Cardiac septum (tissue), 1 donor: ENCODE measurements around the gene EIF2D. TPM values are rescaled to one million over a fixed set of nuclear protein-coding genes. Genes with fewer than 3 reads are reported as not detected.
A peak's percentile ranks its signal among the peaks of the same experiment; 100 is the strongest.
"Not testable (repeated sequence)": the region's sequence is repeated elsewhere in the genome, so short reads cannot be mapped to it uniquely, and the experiment has no call there.

Source experiments
- DNase-seq: peaks from one replicate; pipeline ENCODE4 v3.0.0-alpha.2; 2020; ENCODE audit warnings: low spot score
- intact Hi-C: fragments of 100-400 bp; cut with DNase I; formaldehyde crosslinking; loops from one replicate; pipeline ENCODE4 v1.14.0; 2022
- total RNA-seq: library from RNA; stranded (reverse); fragmentation: NEBNext Ultra II Directional; extraction: Animal tissue kit (Norgen Biotek cat#: 25700); gene quantifications from one replicate; pipeline ENCODE4 v1.2.1, GENCODE V29; 2021
- donor health status: DM: no; HTN: no; CAD: no.

EIF2D gene
- total RNA-seq, 1 donor from 2014 or later = 27.8 TPM

DNA sequence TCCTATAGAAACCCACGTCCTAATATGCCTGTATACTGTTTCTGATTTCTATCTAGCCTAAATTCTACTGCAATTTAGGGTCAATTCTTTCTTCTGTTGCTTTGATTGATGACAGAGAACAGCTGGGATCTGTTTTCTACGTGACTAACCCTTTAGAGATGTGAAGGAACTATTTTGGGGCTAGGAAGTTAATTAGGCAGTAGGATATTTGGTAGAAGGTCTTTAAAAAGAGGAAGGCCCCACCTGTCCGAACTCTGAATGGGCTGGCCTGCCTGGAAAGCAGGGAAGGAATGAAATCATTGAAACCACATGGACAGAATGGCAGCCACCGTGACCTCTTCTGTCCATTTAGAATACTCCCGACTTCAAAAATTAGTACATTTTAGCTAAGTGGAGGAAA lies 21.0 kb downstream of the EIF2D start:
- DNase-seq = no peak
- intact Hi-C loops = no loop called here

DNA sequence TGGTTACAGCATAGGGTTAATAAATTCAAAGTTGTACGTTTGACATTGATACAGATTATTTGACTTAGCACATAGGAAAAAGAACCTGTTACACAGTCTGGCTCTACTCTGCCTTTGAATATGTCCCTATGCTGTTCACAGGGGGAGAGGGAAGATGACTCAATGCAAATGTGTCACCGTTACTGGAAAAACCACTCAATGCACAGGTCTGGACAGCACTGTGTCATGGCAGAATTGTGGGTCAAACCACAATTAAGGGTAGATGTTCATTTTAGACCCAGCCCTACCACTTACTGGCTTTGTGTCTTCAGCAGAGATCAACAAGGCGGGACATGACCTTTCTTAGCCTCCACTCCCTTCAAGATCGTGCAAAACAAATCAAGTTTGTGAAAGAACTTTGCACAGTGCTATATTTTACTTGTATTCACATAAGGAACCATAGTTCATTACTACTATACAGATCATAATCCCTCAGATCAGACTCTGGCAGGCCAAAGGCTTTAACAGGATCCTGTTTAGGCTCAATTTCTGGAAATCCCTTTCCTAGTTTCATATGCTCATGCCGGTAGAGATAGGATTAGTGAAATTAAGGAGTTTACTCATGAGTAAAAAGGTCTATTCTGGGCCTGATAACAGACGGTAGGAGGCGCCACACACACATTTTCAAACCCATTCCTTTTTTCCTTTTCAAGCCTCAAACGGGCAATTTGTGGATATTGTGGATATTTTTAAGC lies 22.1 kb downstream of the EIF2D start:
- no peak for DNase-seq
- intact Hi-C loops = no loop called here

DNA sequence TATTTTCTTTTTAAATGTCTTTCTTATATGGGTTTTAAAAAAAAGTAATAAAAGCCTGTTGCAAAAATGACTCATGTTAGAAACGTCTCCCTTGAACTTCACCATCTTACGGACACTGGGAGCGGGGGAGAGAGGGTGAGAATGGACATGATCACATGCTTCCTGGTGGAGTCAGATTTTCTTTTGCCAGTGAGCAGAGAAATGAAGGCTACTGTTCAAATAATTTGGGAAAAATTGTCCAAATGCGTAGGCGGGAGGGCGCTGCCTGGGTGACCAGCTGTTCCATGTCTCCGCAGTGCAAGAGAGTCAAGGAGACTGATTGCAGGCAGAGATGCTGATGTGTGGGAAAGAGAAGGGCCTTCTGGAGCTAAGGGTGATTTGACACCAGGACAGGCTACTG lies 23.1 kb downstream of the EIF2D start:
- DNase-seq = no peak

DNA sequence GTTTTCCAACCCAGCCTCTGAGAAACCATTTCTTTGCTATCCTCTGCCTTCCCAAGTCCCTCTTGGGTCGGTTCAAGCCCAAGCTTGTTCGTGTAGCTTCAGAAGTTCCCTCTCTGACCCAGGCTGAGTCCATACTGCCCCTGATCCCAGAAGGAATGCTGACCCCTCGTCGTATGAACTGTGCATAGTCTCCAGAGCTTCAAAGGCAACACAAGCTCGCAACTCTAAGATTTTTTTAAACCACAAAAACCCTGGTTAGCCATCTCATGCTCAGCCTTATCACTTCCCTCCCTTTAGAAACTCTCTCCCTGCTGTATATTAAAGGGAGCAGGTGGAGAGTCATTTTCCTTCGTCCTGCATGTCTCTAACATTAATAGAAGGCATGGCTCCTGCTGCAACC lies 23.8 kb downstream of the EIF2D start:
- intact Hi-C loops = no loop called here
- no peak for DNase-seq

More for the DNA sequence above, 23.1 kb downstream of the EIF2D start:
- intact Hi-C loops = no loop called here

DNA sequence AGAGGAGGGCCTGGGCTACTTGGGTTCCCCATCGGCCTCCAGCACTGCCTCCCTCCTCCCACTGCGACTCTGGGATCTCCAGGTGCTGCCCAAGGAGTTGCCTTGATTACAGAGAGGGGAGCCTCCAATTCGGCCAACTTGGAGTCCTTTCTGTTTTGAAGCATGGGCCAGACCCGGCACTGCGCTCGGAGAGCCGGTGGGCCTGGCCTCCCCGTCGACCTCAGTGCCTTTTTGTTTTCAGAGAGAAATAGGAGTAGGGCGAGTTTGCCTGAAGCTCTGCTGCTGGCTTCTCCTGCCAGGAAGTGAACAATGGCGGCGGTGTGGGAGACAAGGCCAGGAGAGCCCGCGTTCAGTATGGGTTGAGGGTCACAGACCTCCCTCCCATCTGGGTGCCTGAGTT lies 24.4 kb downstream of the EIF2D start:
- intact Hi-C loops = no loop called here

DNA sequence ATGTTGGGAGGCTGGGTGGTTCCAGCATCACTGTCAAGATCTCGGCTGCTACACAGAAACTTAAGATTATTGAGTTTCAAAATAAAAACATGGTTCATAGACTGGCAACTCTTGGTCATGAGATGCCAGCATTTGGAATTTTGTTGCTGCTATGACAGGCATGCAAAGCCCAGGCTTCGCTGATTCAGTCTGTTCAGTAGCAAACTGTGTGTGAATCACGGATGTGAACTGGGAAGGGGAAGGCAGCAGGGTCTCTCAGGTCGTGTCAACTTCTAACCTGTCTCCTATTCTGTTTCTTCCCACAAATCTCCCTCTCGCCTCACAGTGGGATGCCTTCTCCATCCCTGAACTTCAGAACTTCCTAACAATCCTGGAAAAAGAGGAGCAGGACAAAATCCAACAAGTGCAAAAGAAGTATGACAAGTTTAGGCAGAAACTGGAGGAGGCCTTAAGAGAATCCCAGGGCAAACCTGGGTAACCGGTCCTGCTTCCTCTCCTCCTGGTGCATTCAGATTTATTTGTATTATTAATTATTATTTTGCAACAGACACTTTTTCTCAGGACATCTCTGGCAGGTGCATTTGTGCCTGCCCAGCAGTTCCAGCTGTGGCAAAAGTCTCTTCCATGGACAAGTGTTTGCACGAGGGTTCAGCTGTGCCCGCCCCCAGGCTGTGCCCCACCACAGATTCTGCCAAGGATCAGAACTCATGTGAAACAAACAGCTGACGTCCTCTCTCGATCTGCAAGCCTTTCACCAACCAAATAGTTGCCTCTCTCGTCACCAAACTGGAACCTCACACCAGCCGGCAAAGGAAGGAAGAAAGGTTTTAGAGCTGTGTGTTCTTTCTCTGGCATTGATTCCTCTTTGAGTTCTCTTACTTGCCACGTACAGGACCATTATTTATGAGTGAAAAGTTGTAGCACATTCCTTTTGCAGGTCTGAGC lies 25.5 kb downstream of the EIF2D start:
- intact Hi-C loops = no loop called here
- no peak for DNase-seq

More for the DNA sequence above, 24.4 kb downstream of the EIF2D start:
- no peak for DNase-seq

DNA sequence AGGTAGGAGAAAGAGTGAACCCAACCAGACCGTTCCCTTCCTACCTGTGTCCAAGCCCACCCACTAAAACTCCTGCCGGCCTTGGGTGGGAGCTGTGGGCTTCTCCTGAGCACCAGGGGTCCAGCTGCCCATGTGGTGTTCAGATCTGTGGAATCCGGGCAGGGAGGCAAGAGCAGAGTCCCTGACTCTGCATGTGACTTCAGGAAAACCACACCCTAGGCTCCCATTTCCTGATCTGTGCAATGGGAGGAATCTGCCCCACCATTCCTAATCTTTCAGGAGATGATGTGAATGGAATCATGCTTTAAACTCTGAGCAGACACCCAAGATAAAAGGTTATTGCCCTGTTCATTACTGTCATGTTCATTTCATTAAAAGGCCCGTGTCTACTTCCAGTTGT lies 27.6 kb downstream of the EIF2D start:
- DNase-seq = no peak
- intact Hi-C loops = no loop called here

DNA sequence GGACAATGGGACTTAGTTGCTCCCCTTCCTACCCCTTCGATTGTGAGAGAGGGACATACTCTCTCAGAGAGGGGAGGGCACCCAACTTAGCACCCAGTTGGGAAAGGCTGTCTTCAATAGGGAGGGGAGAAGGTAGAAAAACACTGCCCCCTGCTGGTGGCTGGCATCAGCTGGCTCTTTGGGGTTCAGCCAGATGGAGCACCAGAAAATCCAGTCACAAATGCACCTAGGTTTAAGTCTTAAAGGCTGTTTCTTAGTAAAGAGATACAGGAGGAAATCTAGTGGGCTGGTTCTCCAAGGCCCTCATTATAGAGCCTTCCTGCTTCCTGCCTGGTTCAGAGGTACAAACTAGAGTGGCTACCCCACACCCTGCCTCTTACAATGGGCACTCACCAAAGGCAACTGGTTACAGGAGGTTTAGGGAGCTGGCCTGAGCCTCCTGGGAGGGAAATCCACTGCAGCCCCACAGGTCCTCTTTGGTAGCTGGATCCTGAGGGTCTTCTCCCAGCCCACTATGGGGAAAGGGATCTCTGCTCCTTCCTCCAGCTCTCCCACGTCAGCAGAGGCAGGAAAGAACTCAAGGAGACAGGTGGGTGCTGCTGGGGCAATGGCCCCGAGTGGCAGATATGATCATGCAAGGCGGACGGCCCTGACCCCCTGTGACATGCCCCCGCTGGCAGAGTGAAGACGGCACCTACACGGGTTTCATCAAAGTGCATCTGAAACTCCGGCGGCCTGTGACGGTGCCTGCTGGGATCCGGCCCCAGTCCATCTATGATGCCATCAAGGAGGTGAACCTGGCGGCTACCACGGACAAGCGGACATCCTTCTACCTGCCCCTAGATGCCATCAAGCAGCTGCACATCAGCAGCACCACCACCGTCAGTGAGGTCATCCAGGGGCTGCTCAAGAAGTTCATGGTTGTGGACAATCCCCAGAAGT lies 28.3 kb downstream of the EIF2D start:
- peak; percentile 84 for DNase-seq

DNA sequence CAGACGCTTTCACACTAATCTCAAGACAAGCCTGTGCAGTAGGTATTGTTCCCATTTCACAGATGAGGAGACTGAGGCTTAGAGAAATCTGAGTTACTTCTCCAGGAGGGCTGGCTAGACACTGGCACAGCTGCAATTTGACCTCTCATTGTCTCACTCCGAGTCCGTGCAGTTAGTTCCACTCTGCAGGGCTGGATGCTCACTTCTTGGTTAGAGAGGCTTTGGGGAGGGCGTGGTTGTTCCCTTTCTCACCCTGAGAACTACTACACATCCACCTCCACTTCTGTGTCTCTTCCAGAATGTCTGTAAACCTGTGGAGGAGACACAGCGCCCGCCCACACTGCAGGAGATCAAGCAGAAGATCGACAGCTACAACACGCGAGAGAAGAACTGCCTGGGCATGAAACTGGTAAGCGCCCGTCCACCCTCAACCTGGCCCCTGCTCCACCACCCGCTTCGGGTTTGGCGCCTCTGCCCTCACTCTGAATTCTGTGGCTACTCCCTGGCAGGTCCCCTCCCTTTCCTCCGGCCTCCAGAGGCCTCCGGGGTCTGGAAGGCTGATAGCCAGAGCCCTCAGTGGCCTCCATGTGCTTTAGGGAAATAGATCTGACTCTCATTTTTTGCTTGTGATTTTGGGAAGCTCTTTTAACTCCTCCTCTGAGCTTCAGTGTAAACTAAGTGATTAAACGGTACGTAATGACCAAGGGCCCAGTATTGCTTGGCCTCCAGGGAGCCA lies 29.1 kb downstream of the EIF2D start:
- no peak for DNase-seq
- intact Hi-C loops = loop anchor here (1.0 kb wide), 2 partner anchors 39 to 93 kb away; no protein-coding TSS in a partner anchor

More for the DNA sequence above, 28.3 kb downstream of the EIF2D start:
- intact Hi-C loops = loop anchor here (1.0 kb wide), 2 partner anchors 40 to 94 kb away; no protein-coding TSS in a partner anchor

DNA sequence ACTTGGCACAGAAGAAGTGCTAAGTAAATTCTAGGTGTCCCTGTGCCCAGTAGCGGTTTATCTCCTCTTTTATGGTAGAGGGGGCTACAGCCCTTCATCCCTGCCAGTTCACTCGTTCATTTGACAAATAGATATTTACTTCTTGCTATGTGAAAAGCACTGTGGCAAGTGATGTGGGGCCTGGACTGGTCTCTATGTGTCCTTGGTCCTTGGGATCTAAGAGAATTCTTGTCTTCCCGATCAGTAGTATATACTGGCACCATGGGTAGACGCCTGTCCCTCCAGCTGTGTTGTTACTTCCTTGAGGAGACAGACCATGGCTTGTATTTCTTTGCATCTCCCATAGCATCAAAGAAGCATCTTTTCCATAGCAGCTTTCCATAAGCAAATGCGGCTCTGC lies 29.7 kb downstream of the EIF2D start:
- intact Hi-C loops = no loop called here
- DNase-seq = no peak

DNA sequence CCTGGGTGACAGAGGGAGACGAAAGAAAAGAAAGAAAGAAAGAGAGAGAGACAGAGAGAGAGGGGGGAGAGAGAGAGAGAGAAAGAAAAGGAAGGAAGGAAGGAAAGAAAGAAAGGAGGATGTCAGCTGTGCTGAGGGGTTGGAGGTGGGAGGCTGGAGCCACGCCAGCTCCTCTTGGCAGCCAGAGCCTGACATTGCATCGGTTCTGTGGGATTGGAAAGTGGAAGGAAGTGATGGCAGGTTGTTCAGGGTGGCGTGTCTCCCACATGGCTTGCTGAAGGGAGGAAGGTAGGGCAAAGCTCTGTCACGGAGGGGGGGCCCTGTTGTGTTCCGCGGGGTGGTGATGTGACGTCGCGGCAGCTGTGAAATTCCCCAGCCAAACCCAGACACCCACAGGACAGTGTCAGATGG lies 30.7 kb downstream of the EIF2D start:
- intact Hi-C loops = no loop called here
- no peak for DNase-seq

DNA sequence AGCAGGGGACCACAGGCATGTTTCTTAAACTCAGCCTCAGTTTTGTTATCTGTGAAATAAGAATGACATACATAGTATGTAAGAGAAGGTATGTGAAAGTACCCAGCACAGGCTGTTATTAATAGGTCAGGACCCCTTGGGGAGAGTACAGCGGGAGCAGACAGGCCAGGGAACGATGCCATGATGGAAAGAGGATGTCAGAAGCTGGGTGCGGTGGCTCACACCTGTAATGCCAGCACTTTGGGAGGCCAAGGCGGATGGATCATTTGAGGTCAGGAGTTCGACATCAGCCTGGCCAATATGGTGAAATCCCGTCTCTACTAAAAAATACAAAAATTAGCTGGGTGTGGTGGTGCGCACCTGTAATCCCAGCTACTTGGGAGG lies 31.2 kb downstream of the EIF2D start:
- intact Hi-C loops, DNase-seq: not testable (repeated sequence)

DNA sequence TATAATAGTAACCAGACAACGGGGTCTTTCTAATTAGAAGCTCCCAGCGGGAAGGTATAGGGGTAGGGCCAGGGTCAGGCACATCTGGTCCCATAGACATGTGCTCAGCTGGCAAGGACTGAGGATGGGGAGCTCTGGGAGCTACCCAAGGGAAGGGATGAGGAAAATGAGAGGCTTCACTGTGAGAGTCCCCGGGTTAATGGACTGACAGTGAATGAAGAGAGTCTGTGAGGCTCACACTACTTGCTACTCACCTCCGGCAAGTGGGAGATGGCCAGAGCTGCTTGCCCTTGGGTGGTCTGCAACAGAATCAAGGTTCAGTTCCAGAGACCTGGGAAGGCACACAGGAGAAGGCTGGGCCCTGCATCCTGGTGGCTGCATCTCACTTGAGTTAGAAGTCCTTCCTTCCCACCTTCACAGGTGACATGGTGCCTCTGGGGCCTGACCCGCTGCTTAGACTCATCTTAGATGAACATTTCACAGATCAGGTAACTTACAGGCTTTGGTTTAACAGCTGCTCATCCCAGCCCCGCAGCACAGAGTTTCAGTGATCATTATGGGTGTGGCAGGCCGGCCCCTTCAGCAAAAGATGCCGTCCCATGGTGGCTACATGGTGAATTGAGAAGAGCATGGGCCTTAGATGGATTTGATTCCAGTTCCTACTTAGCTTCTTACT lies 31.7 kb downstream of the EIF2D start:
- DNase-seq = no peak
- intact Hi-C loops = no loop called here

DNA sequence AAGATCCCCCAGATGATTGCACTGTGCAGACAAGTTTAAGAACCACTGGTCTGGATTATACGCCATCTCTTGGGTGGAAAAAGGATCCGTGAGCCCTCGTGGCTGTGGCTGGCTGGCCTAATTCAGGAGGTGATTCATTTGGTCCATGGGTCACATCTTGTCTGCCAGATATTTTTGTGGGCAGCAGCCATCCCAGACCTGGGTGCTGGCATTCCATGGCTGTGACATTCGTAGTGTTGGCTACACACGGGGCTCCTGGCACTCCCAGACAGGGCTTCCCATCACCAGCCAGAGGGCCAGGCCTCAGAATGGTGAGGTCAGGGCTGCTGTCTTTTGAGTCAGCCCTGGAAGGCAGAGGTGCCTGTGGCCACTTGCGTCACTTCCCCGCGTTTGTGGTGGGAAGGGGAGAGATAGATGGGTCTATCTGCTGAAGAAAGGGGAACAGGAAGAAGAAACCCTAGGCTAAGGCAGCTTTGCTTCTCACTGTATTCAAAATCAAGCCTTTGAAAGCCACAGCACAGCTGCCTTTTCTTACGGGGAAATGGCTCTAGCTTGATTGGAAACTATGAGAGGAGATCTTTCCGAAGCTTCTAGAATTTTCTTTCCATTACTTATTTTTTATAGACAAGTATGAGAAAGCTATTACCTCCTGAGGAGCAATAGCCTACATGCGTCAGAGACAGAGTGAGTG lies 32.4 kb downstream of the EIF2D start:
- intact Hi-C loops = loop anchor here (2.0 kb wide), 1 partner anchor 23 kb away; no protein-coding TSS in a partner anchor
- peak; percentile 97 for DNase-seq

DNA sequence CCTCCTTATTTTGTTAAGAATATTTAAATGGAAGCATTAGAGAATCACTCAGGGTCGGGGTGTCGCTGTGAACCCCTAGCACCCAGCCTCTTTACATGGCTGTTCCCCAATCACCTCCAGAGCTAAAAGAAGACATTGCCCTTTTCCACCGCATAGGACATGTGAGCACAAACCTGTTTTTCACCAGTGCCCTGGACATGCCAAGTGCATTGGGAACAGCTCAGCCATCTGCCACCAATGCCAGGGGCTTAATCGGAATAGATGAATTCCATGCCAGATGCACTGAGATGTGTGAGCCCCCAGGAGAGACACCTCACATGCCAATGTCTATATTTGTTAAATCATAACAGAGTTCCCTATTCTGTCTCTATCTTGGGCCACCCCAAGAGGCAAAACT lies 33.3 kb downstream of the EIF2D start:
- no peak for DNase-seq
- intact Hi-C loops = loop anchor here (2.0 kb wide), 1 partner anchor 22 kb away; no protein-coding TSS in a partner anchor

DNA sequence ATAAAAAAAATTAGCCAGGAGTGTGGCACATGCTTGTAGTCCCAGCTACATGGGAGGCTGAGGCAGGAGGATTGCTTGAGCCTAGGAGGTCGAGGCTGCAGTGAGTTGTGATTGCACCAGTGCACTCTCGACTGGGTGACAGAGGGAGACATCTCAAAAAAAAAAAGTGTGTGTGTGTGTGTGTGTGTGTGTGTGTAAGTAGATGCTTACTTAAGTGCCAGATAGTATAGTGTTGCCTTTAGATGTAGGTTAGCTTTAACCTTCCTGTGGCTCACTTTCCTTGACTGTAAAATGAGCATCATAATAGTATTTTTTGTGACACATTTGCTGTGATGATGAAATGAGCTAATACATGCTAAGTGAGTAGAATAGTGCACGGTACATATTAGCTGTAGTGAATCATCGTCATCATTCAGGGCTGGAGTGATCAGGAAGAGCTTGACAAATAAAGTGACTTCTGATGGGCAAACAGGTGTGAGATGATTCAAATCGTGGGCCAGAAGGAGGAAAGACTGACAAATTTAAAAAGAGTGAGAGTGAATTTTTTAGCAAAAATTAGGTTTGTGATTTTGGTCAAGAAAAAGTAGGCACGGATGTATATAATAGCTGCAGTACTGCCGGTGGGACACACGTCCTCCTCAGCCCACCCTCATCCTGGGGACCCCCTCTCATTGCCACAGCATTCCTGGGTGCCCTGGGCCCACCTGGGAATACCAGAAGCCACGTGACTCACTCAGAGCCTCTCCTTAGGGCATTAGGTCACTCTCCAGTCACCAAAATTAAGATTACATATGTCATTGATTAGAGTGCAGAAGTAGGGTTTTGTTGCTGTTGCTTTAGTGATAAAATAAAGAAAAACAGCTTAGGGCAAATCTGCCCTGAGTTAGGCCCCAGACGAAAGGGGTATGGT lies 33.9 kb downstream of the EIF2D start:
- DNase-seq = no peak
- intact Hi-C loops = loop anchor here (2.0 kb wide), 1 partner anchor 22 kb away; no protein-coding TSS in a partner anchor
